Effector memory CD8-positive, alpha-beta T cell (primary cell): Measurements from ENCODE around the gene TMEM272.
"Not testable (repeated sequence)": the region's sequence is repeated elsewhere in the genome, so short reads cannot be mapped to it uniquely, and the experiment has no call there.

Experiments
- ATAC-seq: fragments of 150-1000 bp; cut with Tn5 transposase; replicated peaks from 2 replicates; pipeline ENCODE4 v1.10.0; 2021; ENCODE audit warnings: mild to moderate bottlenecking, moderate library complexity
- DNase-seq, 3 experiments: peaks; one replicate each; pipeline ENCODE4 v3.0.0; 2021
- H3K27ac Mint-ChIP-seq, 2 donors: one replicate each; pipeline ENCODE4 v1.8.0; 2022; ENCODE audit warnings: mild to moderate bottlenecking in 2 of 2, mixed read lengths in 2 of 2, moderate library complexity in 2 of 2
- H3K27me3 Mint-ChIP-seq, 2 donors: one replicate each; pipeline ENCODE4 v1.8.0; 2022; ENCODE audit warnings: mixed read lengths in 2 of 2
- H3K36me3 Mint-ChIP-seq: one replicate; pipeline ENCODE4 v1.8.0; 2022; ENCODE audit warnings: mild to moderate bottlenecking, moderate library complexity, mixed read lengths; ENCODE audit not compliant: insufficient read depth
- H3K4me1 Mint-ChIP-seq, 2 donors: one replicate each; pipeline ENCODE4 v1.8.0; 2022; ENCODE audit warnings: low read depth in 2 of 2, mixed read lengths in 2 of 2
- H3K4me3 Mint-ChIP-seq, 2 donors: one replicate each; pipeline ENCODE4 v1.8.0; 2022; ENCODE audit warnings: mild to moderate bottlenecking in 2 of 2, mixed read lengths in 2 of 2, moderate library complexity in 2 of 2
- H3K9me3 Mint-ChIP-seq, 2 donors: one replicate each; pipeline ENCODE4 v1.8.0; 2022; ENCODE audit warnings: mixed read lengths in 2 of 2

Gene TMEM272

GRCh38 chr13:51826606-51827005 lies 18.4 kb downstream of the TMEM272 start:
- no peaks in the 10 kb centered on the region for H3K9me3 Mint-ChIP-seq
- no peaks in the 10 kb centered on the region for H3K27me3 Mint-ChIP-seq
- H3K36me3 Mint-ChIP-seq: peaks cover 4% of the 10 kb centered on the region
- H3K27ac Mint-ChIP-seq: peak overlapping the region; percentile 92 to 96
- peak overlapping the region; percentile 44 to 61 for H3K4me3 Mint-ChIP-seq
- peaks cover 53 to 60% of the 10 kb centered on the region in 2 donors for H3K4me1 Mint-ChIP-seq
- no peak for DNase-seq
- ATAC-seq: no peak

GRCh38 chr13:51825681-51826254 lies 19.2 kb downstream of the TMEM272 start:
- H3K4me3 Mint-ChIP-seq: peak overlapping the region; percentile 58 to 61
- peaks cover 4% of the 10 kb centered on the region for H3K36me3 Mint-ChIP-seq
- peak overlapping the region; percentile 92 to 96 for H3K27ac Mint-ChIP-seq
- H3K4me1 Mint-ChIP-seq: peaks cover 61 to 66% of the 10 kb centered on the region in 2 donors
- no peaks in the 10 kb centered on the region for H3K9me3 Mint-ChIP-seq
- no peaks in the 10 kb centered on the region for H3K27me3 Mint-ChIP-seq
- DNase-seq: no peak
- no peak for ATAC-seq

DNA sequence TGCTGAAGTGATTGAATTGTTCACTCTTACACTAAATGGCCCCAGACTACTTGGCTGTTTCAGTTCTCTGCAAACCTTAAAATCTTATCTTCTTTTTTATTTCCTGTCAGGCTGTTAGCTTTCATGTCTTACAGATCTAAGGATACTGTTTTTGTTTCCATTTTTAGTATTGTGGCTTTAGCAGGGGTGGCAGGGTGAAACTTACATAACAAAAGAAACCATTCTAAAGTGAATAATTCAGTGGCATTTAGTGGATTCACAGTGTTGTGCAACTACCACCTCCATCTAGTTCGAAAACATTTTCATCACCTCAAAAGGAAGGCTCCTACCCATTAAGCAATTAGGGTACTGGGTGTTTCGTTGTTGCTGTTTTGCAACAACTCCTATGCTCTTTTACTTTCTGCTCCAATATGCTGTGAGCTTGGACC lies 19.8 kb downstream of the TMEM272 start:
- ATAC-seq: peak; percentile 63
- Mint-ChIP-seq H3K4me1 (peaks cover 67 to 69% of the 10 kb centered on the region in 2 donors), H3K27me3 (no peaks in the 10 kb centered on the region), H3K36me3 (peaks cover 4% of the 10 kb centered on the region), H3K9me3 (no peaks in the 10 kb centered on the region), H3K27ac (peak overlapping the region; percentile 92 to 96), H3K4me3 (peak overlapping the region; percentile 58 to 61)
- no peak for DNase-seq

DNA sequence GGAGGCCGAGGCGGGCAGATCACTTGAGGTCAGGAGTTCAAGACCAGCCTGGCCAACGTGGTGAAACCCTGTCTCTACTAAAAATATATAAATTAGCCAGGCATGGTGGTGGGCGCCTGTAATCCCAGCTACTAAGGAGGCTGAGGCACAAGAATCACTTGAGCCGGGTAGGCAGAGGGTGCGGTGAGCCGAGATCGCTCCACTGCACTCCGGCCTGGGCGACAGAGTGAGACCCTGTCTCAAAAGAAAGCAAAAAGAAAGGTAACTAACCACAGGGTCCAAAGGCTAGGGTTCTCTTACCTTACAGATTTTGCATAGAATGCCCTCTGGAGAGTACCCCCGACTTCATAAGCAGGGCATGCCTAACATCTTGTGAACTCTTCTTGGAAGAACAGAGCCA lies 20.3 kb downstream of the TMEM272 start:
- not testable (repeated sequence) for H3K9me3 Mint-ChIP-seq, DNase-seq, H3K36me3 Mint-ChIP-seq, H3K27me3 Mint-ChIP-seq, ATAC-seq
- peak overlapping the region; percentile 92 to 96 for H3K27ac Mint-ChIP-seq
- H3K4me1 Mint-ChIP-seq: peaks cover 71 to 72% of the 10 kb centered on the region in 2 donors
- peak overlapping the region; percentile 58 to 61 for H3K4me3 Mint-ChIP-seq

DNA sequence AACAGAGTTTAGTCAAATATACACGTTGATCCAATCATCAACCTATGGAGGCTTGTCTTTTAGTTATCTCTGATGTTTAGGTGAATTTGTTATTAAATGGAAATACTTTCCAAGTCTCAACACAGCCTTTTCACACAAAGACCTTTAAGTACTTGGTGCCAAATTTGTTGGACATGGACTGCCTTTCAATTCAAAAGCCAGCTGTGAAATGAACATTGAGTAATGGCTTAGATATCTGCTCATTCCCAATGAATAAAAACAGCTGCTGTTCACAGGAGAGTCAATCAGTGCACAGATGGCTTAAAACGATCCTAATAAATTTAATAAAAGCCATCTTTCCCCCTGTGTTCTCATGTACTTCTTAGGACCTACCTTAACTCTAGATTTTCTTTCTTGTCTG lies 21.1 kb downstream of the TMEM272 start:
- DNase-seq (no peak), ATAC-seq (no peak)
- Mint-ChIP-seq H3K27ac (peak overlapping the region; percentile 92 to 96), H3K27me3 (no peaks in the 10 kb centered on the region), H3K4me3 (peak overlapping the region in 1 of 2 donors; percentile 58), H3K4me1 (peaks cover 75 to 77% of the 10 kb centered on the region in 2 donors), H3K36me3 (peaks cover 4% of the 10 kb centered on the region), H3K9me3 (no peaks in the 10 kb centered on the region)

- no peak for ATAC-seq
Measured at GRCh38 chr13:51823359-51823758, 21.6 kb downstream of the TMEM272 start.

DNA sequence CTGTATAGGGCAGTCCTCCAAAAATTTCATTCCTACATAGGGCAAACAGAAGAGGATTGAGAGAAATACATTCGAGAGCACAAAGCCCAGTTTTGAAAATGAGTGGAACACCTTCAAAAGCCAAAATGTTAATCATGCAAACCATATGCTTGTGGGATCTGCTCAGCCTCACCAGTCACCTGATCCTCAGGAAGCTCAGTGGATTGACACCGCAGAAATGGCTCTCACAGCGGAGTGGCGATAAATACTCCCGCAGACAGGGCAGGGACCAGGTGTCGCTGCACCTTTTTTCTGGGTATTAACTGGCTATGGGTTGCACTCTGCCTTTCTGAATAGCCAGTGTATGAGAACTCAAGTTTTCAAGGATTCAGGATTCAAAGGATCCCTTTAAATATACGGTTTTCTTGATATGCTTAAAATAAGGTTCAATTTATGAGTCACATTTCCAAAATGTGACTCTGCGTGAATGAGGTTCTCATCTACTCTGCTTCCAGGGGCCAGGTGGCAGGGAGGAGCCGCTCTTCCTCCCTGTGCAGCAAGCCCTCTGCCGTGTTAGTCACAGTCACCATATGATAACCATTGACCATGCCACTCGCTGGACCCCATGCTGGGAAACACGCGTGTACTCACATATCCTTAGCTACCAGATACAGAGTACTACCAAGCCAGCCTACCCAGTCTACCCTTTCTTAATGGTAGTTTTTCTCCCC lies 22.7 kb downstream of the TMEM272 start:
- Mint-ChIP-seq H3K4me3 (peak overlapping the region; percentile 70), H3K27ac (peak overlapping the region; percentile 79 to 88), H3K36me3 (peaks cover 4% of the 10 kb centered on the region), H3K9me3 (no peaks in the 10 kb centered on the region), H3K27me3 (no peaks in the 10 kb centered on the region), H3K4me1 (peaks cover 64 to 82% of the 10 kb centered on the region in 2 donors)
- ATAC-seq (peak; percentile 41), DNase-seq (no peak)

More at GRCh38 chr13:51823359-51823758, 21.6 kb downstream of the TMEM272 start:
- H3K27ac Mint-ChIP-seq: peak overlapping the region; percentile 79 to 88
- no peak for DNase-seq
- H3K4me3 Mint-ChIP-seq: peak overlapping the region in 1 of 2 donors; percentile 58
- H3K36me3 Mint-ChIP-seq: peaks cover 4% of the 10 kb centered on the region
- H3K9me3 Mint-ChIP-seq: no peaks in the 10 kb centered on the region
- no peaks in the 10 kb centered on the region for H3K27me3 Mint-ChIP-seq
- H3K4me1 Mint-ChIP-seq: peaks cover 73 to 82% of the 10 kb centered on the region in 2 donors

DNA sequence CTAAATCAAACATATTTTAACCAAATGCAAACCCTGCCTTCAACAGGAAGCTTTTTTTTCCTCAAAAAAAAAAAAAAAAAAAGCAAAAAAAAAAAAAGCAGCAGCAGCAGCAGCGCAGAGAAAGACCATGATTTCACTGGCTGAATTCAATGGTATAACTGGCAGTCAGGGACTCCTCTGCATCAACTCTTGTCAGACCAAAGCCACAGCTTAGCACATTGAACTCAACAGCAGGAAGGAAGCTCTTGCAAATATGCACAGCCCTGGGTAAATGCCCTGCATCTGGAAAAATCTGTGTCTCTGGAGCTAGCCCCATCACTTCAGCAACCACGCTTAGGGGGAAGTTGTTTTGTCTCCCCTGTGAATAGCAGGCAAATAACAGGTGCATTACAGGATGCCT lies 23.4 kb downstream of the TMEM272 start:
- Mint-ChIP-seq H3K9me3 (no peaks in the 10 kb centered on the region), H3K27me3 (peaks cover 0 to 6% of the 10 kb centered on the region in 2 donors), H3K36me3 (peaks cover 4% of the 10 kb centered on the region), H3K27ac (peak overlapping the region; percentile 79 to 88), H3K4me1 (peaks cover 60 to 75% of the 10 kb centered on the region in 2 donors), H3K4me3 (peak overlapping the region; percentile 70)
- DNase-seq (peak in 2 of 3 experiments; percentile 23 to 26), ATAC-seq (peak; percentile 72)

DNA sequence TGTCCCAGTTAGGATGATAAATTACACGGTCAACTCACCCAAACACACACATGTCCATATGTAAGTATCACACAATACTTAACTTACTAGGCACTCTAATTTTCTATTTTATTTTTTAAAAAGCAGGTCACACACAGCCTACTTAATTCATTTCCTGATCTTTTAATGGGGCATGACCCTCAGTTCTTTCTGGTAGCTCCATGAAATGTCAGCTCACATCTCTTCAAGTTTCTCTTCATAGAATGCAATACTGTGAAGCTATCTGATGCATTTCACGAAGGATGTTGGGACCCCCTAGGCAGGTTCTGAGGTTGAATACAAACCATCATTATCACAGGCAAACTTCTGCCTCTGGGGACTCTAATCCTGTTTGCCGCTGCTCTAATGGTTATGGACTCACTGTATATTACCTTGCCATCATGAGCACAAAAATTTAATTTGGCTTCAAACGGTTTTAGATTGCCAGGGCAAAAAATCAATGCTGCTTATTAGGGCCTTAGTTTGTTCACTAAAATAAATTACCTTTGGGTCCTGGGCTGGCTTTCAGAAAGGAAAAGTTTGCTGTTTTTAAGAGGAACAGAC lies 24.9 kb downstream of the TMEM272 start:
- Mint-ChIP-seq H3K9me3 (no peaks in the 10 kb centered on the region), H3K4me1 (peaks cover 47 to 65% of the 10 kb centered on the region in 2 donors), H3K4me3 (no peak overlapping the region), H3K27ac (peak overlapping the region; percentile 79 to 88), H3K36me3 (peaks cover 1% of the 10 kb centered on the region), H3K27me3 (peaks cover 0 to 10% of the 10 kb centered on the region in 2 donors)
- ATAC-seq (no peak), DNase-seq (no peak)

GRCh38 chr13:51819544-51819943 lies 25.4 kb downstream of the TMEM272 start:
- ATAC-seq (no peak), DNase-seq (no peak)
- Mint-ChIP-seq H3K27me3 (peaks cover 0 to 10% of the 10 kb centered on the region in 2 donors), H3K4me1 (peaks cover 48 to 66% of the 10 kb centered on the region in 2 donors), H3K27ac (peak overlapping the region; percentile 76 to 79), H3K36me3 (no peaks in the 10 kb centered on the region), H3K4me3 (no peak overlapping the region), H3K9me3 (no peaks in the 10 kb centered on the region)

GRCh38 chr13:51818781-51819511 lies 26.0 kb downstream of the TMEM272 start:
- peak overlapping the region in 1 of 2 donors; percentile 36 for H3K4me3 Mint-ChIP-seq
- DNase-seq (no peak), ATAC-seq (no peak)
- H3K27ac Mint-ChIP-seq: peak overlapping the region; percentile 76 to 79
- peaks cover 44 to 60% of the 10 kb centered on the region in 2 donors for H3K4me1 Mint-ChIP-seq
- peaks cover 0 to 10% of the 10 kb centered on the region in 2 donors for H3K27me3 Mint-ChIP-seq
- no peaks in the 10 kb centered on the region for H3K36me3 Mint-ChIP-seq
- no peaks in the 10 kb centered on the region for H3K9me3 Mint-ChIP-seq

GRCh38 chr13:51818276-51818675 lies 26.7 kb downstream of the TMEM272 start:
- no peak for ATAC-seq
- H3K4me3 Mint-ChIP-seq: peak overlapping the region in 1 of 2 donors; percentile 46
- H3K36me3 Mint-ChIP-seq: no peaks in the 10 kb centered on the region
- H3K27ac Mint-ChIP-seq: peak overlapping the region; percentile 1 to 76
- peaks cover 0 to 10% of the 10 kb centered on the region in 2 donors for H3K27me3 Mint-ChIP-seq
- peaks cover 41 to 57% of the 10 kb centered on the region in 2 donors for H3K4me1 Mint-ChIP-seq
- H3K9me3 Mint-ChIP-seq: no peaks in the 10 kb centered on the region
- DNase-seq: no peak

- no peaks in the 10 kb centered on the region for H3K36me3 Mint-ChIP-seq
- ATAC-seq (no peak), DNase-seq (no peak)
- peaks cover 35 to 55% of the 10 kb centered on the region in 2 donors for H3K4me1 Mint-ChIP-seq
- peak overlapping the region in 1 of 2 donors; percentile 46 for H3K4me3 Mint-ChIP-seq
- peaks cover 0 to 10% of the 10 kb centered on the region in 2 donors for H3K27me3 Mint-ChIP-seq
- H3K9me3 Mint-ChIP-seq: no peaks in the 10 kb centered on the region
- H3K27ac Mint-ChIP-seq: peak overlapping the region; percentile 1 to 76
Measured at GRCh38 chr13:51817717-51818116, 27.3 kb downstream of the TMEM272 start.
